T-helper 2 cell treated with Interferon-gamma antibody and Interleukin-4, amounts not matched to agents 100 ng/mL and 5 ng/mL, for 36 hours (primary cell): ENCODE results near the gene LY6G5B. TPM values are rescaled to one million over a fixed set of nuclear protein-coding genes. Genes with fewer than 3 reads are reported as not detected.

ENCODE experiments used
- intact Hi-C: fragments of 100-400 bp; cut with micrococcal nuclease; formaldehyde crosslinking; loops from one replicate; pipeline ENCODE4 v1.15.1; 2023
- total RNA-seq: library from RNA; stranded (reverse); gene quantifications from 2 replicates; pipeline ENCODE4 v1.2.3, GENCODE V29; 2022

Gene LY6G5B, protein sequence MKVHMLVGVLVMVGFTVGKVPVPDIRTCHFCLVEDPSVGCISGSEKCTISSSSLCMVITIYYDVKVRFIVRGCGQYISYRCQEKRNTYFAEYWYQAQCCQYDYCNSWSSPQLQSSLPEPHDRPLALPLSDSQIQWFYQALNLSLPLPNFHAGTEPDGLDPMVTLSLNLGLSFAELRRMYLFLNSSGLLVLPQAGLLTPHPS
- 27.9 and 32.1 TPM in 2 replicates for total RNA-seq

GRCh38 chr6:31669676-31670075 is at the start of gene LY6G5B:
Gene LY6G5B, plus strand, starts transcription at chr6:31669976. Its CDS starts 975 bp downstream, at chr6:31670951.
- intact Hi-C loops = loop anchor here (5.0 to 10.0 kb wide), 3 partner anchors 128 to 505 kb away; partner anchors contain the start of genes AGPAT1, NELFE, RNF5 and SKIC2

DNA sequence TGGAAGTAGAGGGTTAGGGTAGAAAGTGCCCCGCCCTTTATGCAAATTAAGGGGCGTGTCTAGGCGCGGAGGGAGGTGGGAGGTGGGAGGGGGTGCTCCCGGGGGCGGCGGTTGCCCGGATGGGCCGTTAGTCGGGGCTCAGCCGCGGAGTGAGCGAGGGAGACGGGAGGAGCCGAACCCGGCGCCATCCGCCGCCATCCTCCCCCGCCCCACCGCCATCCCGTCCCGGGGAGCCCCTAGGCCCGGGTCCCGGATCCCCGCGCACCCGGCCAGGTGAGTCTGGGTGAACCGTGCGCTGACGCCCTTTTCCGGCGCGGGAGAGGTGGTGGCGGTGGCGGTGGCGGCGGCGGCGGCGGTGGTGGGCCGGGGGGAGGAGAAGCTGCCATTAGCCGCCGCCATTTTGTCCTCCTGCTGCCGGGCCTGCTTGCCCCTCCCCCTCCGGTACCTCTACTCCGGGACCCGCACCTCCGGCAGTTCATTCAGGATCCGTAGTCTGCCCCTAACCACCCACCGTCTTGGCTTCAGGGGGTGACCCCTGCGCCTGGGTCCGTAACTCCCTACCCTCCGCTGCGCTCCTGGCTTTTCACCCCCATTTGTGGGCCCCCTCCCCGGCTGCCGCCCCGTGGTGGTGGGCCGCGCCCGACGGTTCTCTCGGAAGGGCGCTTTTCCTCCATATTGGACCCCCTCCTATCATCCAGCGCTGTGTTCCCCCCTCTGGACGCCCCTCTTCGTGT is 49.0 kb upstream of the LY6G5B start, which contains the start of gene PRRC2A:
PRRC2A (plus strand) TSS at position 130 of the 734 bp plus-strand sequence. CDS start 2,075 bp downstream, outside the sequence.
- intact Hi-C loops = loop anchor here (1.0 to 2.0 kb wide), 7 partner anchors 32 to 242 kb away; partner anchors contain the start of genes BAG6, HSPA1B, NEU1 and NFKBIL1

- intact Hi-C loops = loop anchor here (2.0 kb wide), 1 partner anchor 205 kb away; the partner anchor contains the start of gene HSPA1B
Measured at GRCh38 chr6:31621320-31621939, 48.3 kb upstream of the LY6G5B start.

GRCh38 chr6:31621991-31622390 is 47.8 kb upstream of the LY6G5B start:
- intact Hi-C loops = loop anchor here (2.0 kb wide), 1 partner anchor 205 kb away; the partner anchor contains the start of gene HSPA1B

GRCh38 chr6:31622684-31623091 is 47.1 kb upstream of the LY6G5B start:
- intact Hi-C loops = no loop called here

- intact Hi-C loops = no loop called here
Measured at GRCh38 chr6:31624070-31624469, 45.7 kb upstream of the LY6G5B start.

DNA sequence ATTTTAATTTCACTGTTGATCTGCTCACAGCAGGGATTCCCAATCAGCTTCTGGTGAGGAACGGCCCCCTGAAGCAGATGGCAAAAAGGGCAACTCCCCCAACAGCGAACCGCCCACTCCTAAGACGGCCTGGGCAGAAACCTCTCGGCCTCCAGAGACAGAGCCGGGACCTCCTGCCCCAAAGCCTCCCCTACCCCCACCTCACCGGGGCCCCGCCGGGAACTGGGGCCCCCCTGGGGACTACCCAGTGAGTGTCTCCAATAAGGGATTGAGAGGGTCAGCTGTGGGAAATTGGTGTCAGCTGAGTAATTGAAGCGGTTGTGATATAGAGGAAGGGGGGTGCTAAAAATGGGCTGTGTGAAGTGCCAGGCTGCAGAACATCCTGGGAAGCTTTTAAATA is 42.8 kb upstream of the LY6G5B start:
- intact Hi-C loops = no loop called here

DNA sequence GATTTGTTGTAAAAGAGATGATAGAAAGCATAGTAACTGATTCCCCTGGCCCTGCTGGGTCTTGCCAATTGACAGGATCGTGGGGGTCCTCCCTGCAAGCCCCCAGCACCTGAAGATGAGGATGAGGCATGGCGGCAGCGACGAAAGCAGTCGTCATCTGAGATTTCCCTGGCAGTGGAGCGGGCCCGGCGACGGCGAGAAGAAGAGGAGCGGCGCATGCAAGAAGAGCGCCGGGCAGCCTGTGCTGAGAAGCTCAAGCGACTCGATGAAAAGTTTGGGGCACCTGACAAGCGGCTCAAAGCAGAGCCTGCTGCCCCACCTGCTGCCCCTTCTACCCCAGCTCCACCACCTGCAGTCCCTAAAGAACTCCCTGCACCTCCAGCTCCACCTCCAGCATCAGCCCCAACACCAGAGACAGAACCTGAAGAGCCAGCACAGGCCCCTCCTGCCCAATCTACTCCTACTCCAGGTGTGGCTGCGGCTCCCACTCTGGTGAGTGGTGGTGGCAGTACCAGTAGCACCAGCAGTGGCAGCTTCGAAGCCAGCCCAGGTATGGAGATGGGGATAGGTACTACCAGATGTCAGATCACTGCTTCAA is 42.0 kb upstream of the LY6G5B start:
- intact Hi-C loops = no loop called here

GRCh38 chr6:31629014-31629413 is 40.8 kb upstream of the LY6G5B start:
- intact Hi-C loops = no loop called here

DNA sequence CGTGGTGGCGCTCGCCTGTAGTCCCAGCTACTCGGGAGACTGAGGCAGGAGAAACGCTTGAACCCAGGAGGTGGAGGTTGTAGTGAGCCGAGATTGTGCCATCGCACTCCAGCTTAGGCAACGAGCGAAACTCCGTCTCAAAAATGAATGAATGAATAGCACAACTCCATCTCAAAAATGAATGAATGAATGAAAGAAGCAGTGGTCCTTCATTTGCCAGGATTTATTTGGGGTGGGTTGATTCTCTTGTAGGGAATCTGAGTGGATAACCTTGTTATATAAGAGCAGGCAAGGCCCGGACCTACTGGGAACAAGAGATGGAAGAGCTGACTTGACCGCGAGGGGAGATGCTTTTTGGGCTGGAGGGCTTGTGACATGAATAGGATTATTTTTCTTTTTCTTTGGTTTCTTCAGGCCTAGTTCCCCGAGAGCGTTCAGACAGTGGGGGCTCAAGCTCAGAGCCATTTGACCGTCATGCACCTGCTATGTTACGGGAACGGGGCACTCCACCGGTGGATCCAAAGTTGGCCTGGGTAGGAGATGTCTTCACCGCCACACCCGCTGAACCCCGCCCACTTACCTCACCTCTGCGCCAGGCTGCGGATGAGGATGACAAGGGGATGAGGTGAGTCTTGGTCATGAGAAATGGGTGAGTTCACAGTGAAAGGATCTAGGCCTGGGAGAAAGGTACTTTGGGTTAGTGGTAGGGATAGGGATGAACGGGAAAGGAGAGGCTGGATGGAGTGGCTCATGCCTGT is 39.4 kb upstream of the LY6G5B start:
- intact Hi-C loops = no loop called here

DNA sequence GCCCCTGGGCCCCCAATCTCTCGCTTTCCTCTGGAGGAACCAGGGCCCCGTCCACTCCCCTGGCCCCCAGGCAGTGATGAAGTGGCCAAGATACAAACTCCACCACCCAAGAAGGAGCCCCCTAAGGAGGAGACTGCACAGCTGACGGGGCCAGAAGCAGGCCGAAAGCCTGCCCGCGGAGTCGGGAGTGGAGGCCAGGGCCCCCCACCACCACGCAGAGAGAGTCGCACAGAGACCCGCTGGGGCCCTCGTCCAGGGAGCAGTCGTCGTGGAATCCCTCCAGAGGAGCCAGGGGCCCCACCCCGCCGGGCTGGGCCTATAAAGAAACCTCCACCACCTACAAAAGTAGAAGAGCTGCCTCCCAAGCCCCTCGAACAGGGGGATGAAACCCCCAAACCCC is 38.6 kb upstream of the LY6G5B start:
- intact Hi-C loops = no loop called here

DNA sequence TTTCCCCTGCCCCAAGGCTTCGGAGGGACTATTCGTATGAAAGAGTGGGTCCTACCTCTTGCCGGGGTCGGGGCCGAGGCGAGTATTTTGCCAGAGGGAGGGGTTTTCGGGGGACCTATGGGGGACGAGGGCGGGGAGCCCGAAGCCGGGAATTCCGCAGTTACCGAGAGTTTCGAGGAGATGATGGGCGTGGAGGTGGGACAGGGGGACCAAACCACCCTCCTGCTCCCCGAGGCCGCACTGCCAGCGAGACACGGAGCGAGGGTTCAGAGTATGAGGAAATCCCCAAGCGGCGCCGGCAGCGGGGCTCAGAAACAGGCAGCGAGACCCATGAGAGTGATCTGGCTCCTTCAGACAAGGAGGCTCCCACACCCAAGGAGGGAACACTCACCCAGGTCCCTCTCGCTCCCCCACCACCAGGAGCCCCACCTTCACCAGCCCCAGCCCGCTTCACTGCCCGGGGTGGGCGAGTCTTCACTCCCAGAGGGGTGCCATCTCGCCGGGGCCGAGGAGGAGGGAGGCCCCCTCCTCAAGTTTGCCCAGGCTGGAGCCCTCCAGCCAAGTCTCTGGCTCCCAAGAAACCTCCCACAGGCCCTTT is 38.0 kb upstream of the LY6G5B start:
- intact Hi-C loops = no loop called here

DNA sequence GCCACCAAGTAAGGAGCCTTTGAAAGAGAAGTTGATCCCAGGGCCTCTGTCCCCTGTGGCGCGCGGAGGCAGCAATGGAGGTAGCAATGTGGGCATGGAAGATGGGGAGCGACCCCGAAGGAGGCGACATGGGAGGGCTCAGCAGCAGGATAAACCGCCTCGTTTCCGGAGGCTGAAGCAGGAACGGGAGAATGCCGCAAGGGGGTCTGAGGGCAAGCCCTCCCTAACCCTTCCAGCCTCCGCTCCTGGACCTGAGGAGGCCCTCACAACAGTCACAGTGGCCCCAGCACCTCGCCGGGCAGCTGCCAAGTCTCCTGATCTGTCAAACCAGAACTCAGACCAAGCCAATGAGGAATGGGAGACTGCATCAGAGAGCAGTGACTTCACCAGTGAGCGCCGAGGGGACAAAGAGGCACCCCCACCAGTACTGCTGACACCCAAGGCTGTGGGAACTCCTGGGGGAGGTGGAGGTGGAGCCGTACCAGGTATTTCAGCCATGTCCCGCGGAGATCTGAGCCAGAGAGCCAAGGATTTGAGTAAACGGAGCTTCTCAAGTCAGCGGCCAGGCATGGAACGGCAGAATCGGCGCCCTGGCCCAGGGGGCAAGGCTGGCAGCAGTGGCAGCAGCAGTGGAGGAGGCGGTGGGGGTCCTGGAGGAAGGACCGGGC is 37.4 kb upstream of the LY6G5B start:
- intact Hi-C loops = no loop called here

DNA sequence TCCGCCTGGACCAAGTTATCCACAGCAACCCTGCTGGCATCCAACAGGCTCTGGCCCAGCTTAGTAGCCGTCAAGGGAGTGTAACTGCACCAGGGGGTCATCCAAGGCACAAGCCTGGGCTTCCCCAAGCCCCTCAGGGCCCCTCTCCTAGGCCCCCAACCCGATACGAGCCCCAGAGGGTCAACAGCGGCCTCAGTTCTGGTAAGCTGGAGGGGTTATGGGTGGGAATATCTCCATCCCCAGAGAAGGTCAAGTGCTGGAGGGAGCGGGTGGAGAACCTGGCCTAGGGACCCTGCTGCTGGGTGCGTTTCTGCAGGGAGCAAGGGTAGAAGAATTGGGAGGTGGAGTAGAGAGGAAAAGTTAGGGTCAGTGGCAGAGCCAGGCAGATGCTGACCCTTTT is 36.3 kb upstream of the LY6G5B start:
- intact Hi-C loops = no loop called here

- intact Hi-C loops = no loop called here
Measured at GRCh38 chr6:31634131-31634530, 35.6 kb upstream of the LY6G5B start.

DNA sequence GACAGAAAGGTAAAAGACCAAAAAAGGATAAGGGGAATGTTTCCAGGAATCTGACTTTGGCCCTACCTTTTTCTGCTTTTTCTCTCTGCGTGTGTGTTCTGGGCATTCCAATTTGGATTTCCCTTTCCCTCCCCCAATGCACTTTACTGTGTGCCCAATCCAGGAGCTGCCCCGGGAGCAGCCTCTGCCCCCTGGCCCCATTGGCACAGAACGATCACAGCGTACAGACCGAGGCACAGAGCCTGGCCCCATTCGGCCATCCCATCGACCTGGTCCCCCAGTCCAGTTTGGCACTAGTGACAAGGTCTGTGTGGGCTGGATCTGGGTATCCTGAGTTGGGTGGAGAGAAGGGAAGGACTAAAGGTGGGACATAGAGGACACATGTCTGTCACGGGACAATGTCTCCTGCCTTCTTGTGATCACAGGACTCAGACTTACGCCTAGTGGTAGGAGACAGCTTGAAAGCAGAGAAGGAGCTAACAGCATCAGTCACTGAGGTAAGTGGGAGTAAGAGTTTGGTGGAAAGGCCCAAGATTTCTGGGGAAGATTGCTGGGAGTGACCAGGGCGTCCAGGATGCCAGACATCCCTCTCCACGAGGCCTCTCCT is 34.7 kb upstream of the LY6G5B start:
- intact Hi-C loops = no loop called here

GRCh38 chr6:31636698-31637596 is 32.8 kb upstream of the LY6G5B start:
- intact Hi-C loops = no loop called here

DNA sequence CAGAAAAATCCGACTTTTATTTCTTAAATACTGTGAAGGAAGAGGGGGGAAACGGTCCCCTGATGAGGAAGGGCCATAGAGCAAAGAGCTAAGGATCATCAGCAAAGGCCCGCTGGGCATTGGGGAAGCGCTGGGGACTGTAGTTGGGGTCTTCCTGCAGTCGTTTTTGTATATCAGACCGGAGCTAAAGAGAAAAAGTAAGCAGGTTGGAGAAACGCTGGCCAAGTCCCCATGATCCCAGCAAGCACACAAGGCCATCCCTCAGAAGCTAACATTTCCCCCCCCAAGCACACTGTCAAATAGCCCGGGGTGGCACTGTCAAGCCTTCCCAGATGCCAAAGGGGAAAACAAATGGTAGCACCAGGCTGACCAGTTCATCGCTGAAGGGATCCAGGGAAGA is 30.7 kb upstream of the LY6G5B start:
- intact Hi-C loops = no loop called here
